ENCODE results near the gene MRPL41.
A peak's percentile ranks its signal among the peaks of the same experiment; 100 is the strongest.
"Not testable (repeated sequence)": the region's sequence is repeated elsewhere in the genome, so short reads cannot be mapped to it uniquely, and the experiment has no call there.

The MRPL41 gene

GRCh38 chr9:137588311-137588710 is 36.6 kb downstream of the MRPL41 start:
- DNase-seq = no peak

- DNase-seq = no peak
Observed at GRCh38 chr9:137588891-137589290, 37.2 kb downstream of the MRPL41 start.

GRCh38 chr9:137589441-137590122 is 37.9 kb downstream of the MRPL41 start:
- DNase-seq = no peak

GRCh38 chr9:137590123-137590468 is 38.4 kb downstream of the MRPL41 start:
- no peak for DNase-seq

- peak; percentile 79 for DNase-seq
Observed at GRCh38 chr9:137590469-137591383, 39.0 kb downstream of the MRPL41 start, which contains the start of gene ZMYND19. TSS of gene ZMYND19 (minus strand) at chr9:137590512. CDS start at chr9:137590263, 249 bp downstream.

GRCh38 chr9:137592767-137593166 is 41.1 kb downstream of the MRPL41 start:
- DNase-seq = no peak

GRCh38 chr9:137593176-137593575 is 41.5 kb downstream of the MRPL41 start:
- no peak for DNase-seq

- DNase-seq = not testable (repeated sequence)
Observed at GRCh38 chr9:137596577-137596976, 44.9 kb downstream of the MRPL41 start.

GRCh38 chr9:137598943-137599342 is 47.3 kb downstream of the MRPL41 start:
- no peak for DNase-seq

Measured in NCI-H1105 (cell line).